ENCODE data around the gene CERS6. TPM values are rescaled to one million over a fixed set of nuclear protein-coding genes. Genes with fewer than 3 reads are reported as not detected.
"Not testable (repeated sequence)": the region's sequence is repeated elsewhere in the genome, so short reads cannot be mapped to it uniquely, and the experiment has no call there.

Gene CERS6
- total RNA-seq, 1 donor from 2014 or later = 27.1 TPM

DNA sequence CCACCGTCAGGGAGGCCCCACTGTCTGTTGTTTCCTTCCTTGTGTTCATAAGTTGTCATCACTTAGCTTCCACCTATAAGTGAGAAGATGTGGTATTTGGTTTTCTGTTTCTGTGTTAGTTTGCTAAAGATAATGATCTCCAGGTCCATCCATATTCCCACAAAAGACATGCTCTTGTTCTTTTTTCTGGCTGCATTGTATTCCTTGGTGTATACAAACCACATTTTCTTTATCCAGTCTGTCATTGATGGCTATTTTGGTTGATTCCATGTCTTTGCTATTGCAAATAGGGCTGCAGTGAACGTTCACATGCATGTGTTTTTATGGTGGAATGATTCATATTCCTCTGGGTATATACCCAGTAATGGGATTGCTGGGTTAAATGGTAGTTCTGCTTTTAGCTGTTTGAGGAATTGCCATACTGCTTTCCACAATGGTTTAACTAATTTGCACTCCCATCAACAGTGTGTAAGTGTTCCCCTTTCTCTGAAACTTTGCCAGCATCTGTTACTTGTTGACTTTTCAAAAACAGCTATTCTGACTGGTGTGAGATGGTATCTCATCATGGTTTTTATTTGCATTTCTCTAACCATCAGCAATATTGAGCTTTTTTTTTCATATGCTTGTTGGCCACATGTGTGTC lies 189.7 kb downstream of the CERS6 start:
- Mint-ChIP-seq H3K4me1 (ENCODE audit: low read depth) (peaks cover 8% of the 10 kb centered on the region), H3K4me3 (no peak overlapping the region)
- DNase-seq (ENCODE audit: low spot score) = no peak

DNA sequence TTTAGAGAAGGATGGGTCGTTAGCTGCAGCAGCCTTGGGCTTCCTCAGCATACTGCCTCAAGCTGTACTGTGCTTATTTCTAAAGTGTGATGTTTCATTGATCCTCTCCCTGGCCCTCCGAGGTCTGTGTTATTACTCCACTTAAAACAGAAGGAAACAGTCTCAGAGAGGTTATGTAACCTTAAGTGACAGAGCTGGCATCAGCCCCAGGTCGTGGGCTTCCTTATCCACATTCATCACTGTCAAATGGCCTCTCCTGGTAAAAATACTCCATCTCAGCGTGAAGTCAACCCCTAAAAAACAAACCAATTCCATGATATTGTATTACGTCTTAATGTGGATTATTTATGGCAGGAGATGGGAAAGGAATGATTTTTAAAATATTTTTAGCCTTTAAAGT lies 193.0 kb downstream of the CERS6 start:
- H3K4me3 Mint-ChIP-seq = no peak overlapping the region
- no peak for DNase-seq (ENCODE audit: low spot score)
- H3K4me1 Mint-ChIP-seq (ENCODE audit: low read depth) = peaks cover 5% of the 10 kb centered on the region
- H3K27me3 Mint-ChIP-seq (ENCODE audit: insufficient read depth) = no peaks in the 10 kb centered on the region
- H3K27ac Mint-ChIP-seq = no peak overlapping the region
- intact Hi-C loops (cut with micrococcal nuclease) = no loop called here
- no peaks in the 10 kb centered on the region for H3K36me3 Mint-ChIP-seq (ENCODE audit: low read depth)
- H3K9me3 Mint-ChIP-seq = no peaks in the 10 kb centered on the region

More for the DNA sequence above, 189.7 kb downstream of the CERS6 start:
- no peaks in the 10 kb centered on the region for H3K27me3 Mint-ChIP-seq (ENCODE audit: insufficient read depth)
- H3K27ac Mint-ChIP-seq = no peak overlapping the region
- intact Hi-C loops (cut with micrococcal nuclease) = no loop called here
- peaks cover 2% of the 10 kb centered on the region for H3K36me3 Mint-ChIP-seq (ENCODE audit: low read depth)
- no peaks in the 10 kb centered on the region for H3K9me3 Mint-ChIP-seq

DNA sequence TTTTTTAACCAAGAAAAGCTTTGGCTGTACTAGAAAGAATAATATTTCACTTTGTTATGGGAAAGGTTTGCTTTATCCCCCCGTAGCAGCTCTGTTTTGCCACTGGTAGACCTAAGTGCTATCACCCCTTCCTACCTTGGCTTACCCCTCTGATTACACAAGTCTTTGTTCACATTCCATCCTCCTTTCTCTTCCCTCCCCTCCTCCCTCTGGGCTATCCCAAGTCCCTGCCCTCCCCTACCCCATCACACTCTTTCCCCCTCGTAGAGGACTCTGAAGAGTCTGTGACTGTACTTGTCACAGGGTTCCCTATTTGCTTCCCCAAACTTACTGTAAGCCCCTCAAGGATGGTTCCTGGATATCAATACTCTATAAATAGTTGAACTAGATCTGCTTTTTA lies 193.5 kb downstream of the CERS6 start:
- no peak for DNase-seq (ENCODE audit: low spot score)
- intact Hi-C loops (cut with micrococcal nuclease) = no loop called here
- no peaks in the 10 kb centered on the region for H3K9me3 Mint-ChIP-seq
- no peak overlapping the region for H3K27ac Mint-ChIP-seq
- H3K27me3 Mint-ChIP-seq (ENCODE audit: insufficient read depth) = no peaks in the 10 kb centered on the region
- peaks cover under 1% of the 10 kb centered on the region for H3K4me1 Mint-ChIP-seq (ENCODE audit: low read depth)
- H3K36me3 Mint-ChIP-seq (ENCODE audit: low read depth) = peaks cover under 1% of the 10 kb centered on the region
- H3K4me3 Mint-ChIP-seq = no peak overlapping the region

DNA sequence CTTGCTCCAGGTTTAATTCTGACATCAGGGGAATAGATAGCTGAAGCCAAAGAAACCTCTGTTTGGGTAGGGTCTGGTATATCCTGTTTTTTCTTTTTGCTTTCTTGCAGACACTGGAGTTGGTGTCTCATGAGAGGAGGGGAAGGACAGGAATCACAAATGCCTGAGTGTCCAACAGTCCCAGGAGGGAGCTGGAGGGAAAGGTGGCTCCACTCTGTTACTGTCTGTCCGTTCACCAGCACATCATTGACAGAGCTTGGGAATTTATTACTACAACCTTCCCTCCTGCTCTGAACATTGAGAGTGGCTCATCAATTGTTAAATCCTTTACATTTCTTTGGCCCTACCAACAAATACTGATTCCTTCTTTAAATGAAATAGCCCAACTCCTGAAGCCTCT lies 194.1 kb downstream of the CERS6 start:
- H3K27ac Mint-ChIP-seq = no peak overlapping the region
- no peak for DNase-seq (ENCODE audit: low spot score)
- no peaks in the 10 kb centered on the region for H3K4me1 Mint-ChIP-seq (ENCODE audit: low read depth)
- no peak overlapping the region for H3K4me3 Mint-ChIP-seq
- no peaks in the 10 kb centered on the region for H3K9me3 Mint-ChIP-seq
- H3K27me3 Mint-ChIP-seq (ENCODE audit: insufficient read depth) = no peaks in the 10 kb centered on the region
- intact Hi-C loops (cut with micrococcal nuclease) = no loop called here
- H3K36me3 Mint-ChIP-seq (ENCODE audit: low read depth) = peaks cover 2% of the 10 kb centered on the region

DNA sequence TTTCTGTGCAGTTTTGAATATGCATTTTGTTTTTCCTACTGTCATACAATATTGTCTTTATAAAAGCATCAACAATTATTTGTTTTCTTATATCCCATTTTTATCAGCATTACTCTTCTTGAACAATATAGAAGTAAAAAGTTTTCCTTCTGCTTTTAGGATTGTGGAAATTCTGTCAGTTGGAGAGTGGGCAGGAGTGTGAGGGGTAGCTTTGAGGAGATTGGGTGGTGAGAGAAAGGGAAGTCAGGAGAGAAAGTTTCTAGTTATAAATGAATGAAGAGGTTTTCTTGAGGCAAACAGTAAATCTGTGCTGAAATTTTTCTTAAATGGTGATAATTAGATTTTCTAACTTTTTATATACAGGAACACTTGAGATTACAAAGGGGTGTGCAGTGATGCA lies 194.7 kb downstream of the CERS6 start:
- Mint-ChIP-seq H3K27ac (no peak overlapping the region), H3K9me3 (no peaks in the 10 kb centered on the region), H3K4me1 (ENCODE audit: low read depth) (no peaks in the 10 kb centered on the region), H3K4me3 (no peak overlapping the region), H3K36me3 (ENCODE audit: low read depth) (peaks cover 2% of the 10 kb centered on the region), H3K27me3 (ENCODE audit: insufficient read depth) (no peaks in the 10 kb centered on the region)
- no peak for DNase-seq (ENCODE audit: low spot score)
- intact Hi-C loops (cut with micrococcal nuclease) = no loop called here

DNA sequence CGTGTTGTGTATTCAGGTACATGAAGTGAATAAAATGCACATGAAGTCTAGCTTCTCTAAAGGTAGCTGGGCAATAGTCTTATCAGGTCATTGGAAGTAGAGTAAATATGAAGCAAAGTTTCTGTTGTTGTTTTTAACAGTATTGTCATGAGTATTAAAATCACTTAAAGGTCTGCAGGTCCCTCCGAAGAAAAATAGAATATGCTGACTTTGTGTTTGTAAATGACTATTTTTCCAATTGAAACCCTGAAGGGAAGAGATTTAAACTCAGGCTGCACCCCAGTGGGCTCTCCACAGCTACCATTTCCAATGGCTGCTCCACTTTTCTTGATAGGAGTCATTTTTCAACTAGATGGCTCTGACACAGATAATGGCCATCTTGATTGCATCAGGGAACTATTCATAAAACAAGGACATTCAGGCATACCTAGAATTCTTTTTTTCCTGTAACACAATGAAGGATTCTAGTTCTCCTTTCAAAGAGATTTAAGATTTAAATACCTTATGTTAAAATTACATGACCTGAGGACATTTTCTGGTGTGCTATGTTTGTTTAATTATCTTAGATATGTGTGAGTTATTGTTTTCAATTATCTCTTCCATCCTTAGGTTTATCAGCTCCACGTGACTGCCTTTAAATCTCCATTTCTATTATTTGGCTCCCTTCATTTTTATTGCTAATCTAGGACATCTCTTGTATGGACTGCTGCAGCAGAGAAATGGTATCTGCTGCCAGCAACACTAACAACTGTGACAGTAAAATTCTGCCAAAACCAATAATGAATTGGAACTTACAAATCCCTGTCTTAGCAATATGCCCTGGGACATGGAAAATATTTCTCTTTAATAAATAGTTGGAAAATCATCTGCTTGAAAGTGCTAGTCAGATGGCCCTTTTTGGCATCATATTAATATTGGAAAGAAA lies 197.2 kb downstream of the CERS6 start:
- no peaks in the 10 kb centered on the region for H3K27me3 Mint-ChIP-seq (ENCODE audit: insufficient read depth)
- no peak for DNase-seq (ENCODE audit: low spot score)
- intact Hi-C loops (cut with micrococcal nuclease) = no loop called here
- H3K4me3 Mint-ChIP-seq = no peak overlapping the region
- H3K9me3 Mint-ChIP-seq = no peaks in the 10 kb centered on the region
- H3K27ac Mint-ChIP-seq = no peak overlapping the region
- no peaks in the 10 kb centered on the region for H3K4me1 Mint-ChIP-seq (ENCODE audit: low read depth)
- H3K36me3 Mint-ChIP-seq (ENCODE audit: low read depth) = peaks cover 2% of the 10 kb centered on the region

DNA sequence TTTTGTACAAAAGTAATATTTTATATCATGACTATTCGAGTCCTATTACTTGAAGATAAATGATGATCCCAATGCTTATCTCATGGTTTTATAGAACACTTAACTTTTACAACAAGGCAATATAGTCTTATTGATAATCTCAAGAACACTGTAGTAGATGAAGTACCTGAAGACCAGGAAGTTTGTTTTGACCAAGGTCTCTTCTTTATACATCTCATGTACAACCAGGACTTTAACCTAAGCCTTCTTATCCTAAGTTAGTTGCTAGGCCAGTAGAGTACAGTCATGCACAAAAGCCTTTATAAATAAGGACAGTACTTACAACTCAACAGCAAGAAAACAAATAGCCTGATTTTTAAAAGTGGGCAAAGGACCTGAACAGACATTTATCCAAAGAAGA lies 198.6 kb downstream of the CERS6 start:
- H3K27ac Mint-ChIP-seq = no peak overlapping the region
- no peak overlapping the region for H3K4me3 Mint-ChIP-seq
- peaks cover 2% of the 10 kb centered on the region for H3K36me3 Mint-ChIP-seq (ENCODE audit: low read depth)
- no peaks in the 10 kb centered on the region for H3K27me3 Mint-ChIP-seq (ENCODE audit: insufficient read depth)
- H3K4me1 Mint-ChIP-seq (ENCODE audit: low read depth) = no peaks in the 10 kb centered on the region
- H3K9me3 Mint-ChIP-seq = no peaks in the 10 kb centered on the region
- intact Hi-C loops (cut with micrococcal nuclease) = no loop called here
- no peak for DNase-seq (ENCODE audit: low spot score)

DNA sequence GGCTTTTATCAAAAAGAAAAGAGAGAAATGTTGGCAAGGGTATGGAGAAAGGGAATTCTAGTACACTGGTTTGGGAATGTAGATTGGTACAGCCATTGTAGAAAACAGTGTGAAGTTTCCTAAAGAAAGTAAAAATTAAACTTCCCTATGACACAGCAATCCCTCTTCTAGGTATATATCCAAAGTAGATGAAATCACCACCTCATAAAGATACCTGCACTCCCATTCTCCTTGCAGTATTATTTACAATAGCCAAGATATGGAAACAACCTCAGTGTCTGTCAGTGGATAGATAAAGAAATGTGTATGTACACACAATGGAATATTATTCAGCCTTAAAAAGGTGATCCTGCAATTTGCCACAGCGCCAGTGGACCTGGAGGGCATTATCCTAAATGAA lies 199.1 kb downstream of the CERS6 start:
- Mint-ChIP-seq H3K9me3 (no peaks in the 10 kb centered on the region), H3K27me3 (ENCODE audit: insufficient read depth) (no peaks in the 10 kb centered on the region), H3K36me3 (ENCODE audit: low read depth) (peaks cover 2% of the 10 kb centered on the region), H3K27ac (no peak overlapping the region), H3K4me3 (no peak overlapping the region), H3K4me1 (ENCODE audit: low read depth) (no peaks in the 10 kb centered on the region)
- intact Hi-C loops (cut with micrococcal nuclease) = no loop called here
- no peak for DNase-seq (ENCODE audit: low spot score)

DNA sequence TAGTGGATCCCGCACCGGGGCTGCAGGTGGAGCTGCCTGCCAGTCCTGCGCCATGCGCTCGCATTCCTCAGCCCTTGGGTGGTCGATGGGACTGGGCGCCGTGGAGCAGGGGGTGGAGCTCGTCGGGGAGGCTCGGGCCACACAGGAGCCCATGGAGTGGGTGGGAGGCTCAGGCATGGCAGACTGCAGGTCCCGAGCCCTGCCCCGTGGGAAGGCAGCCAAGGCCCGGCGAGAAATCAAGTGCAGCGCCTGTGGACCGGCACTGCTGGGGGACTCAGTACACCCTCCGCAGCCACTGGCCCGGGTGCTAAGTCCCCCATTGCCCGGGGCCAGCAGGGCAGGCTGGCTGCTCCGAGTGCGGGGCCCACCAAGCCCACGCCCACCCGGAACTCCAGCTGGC lies 201.3 kb downstream of the CERS6 start:
- DNase-seq (ENCODE audit: low spot score); H3K4me3 Mint-ChIP-seq; H3K36me3 Mint-ChIP-seq (ENCODE audit: low read depth); H3K27me3 Mint-ChIP-seq (ENCODE audit: insufficient read depth); H3K27ac Mint-ChIP-seq; H3K9me3 Mint-ChIP-seq; H3K4me1 Mint-ChIP-seq (ENCODE audit: low read depth); intact Hi-C loops (cut with micrococcal nuclease): not testable (repeated sequence)

DNA sequence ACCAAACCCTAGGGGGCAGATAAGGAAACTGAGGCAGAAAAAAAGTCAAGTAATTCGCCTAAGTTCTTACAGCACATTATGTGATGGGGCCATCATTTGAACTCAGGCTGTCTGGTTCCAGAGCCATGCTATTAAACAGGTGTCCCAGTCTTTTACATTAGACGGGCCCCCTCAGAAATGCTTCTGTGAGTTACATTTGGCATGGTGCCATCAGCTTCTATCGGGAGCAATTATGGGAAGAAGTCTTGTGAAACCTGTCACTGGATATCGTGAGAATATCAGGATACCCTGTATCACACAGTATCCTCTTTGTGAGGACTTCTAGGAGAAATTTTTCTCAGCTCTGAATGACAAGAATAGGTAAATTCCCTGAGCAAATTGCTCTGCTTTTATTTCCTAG lies 202.6 kb downstream of the CERS6 start:
- Mint-ChIP-seq H3K4me3 (no peak overlapping the region), H3K36me3 (ENCODE audit: low read depth) (peaks cover 2% of the 10 kb centered on the region), H3K27me3 (ENCODE audit: insufficient read depth) (no peaks in the 10 kb centered on the region), H3K27ac (no peak overlapping the region), H3K4me1 (ENCODE audit: low read depth) (no peaks in the 10 kb centered on the region), H3K9me3 (no peaks in the 10 kb centered on the region)
- intact Hi-C loops (cut with micrococcal nuclease) = no loop called here
- no peak for DNase-seq (ENCODE audit: low spot score)

DNA sequence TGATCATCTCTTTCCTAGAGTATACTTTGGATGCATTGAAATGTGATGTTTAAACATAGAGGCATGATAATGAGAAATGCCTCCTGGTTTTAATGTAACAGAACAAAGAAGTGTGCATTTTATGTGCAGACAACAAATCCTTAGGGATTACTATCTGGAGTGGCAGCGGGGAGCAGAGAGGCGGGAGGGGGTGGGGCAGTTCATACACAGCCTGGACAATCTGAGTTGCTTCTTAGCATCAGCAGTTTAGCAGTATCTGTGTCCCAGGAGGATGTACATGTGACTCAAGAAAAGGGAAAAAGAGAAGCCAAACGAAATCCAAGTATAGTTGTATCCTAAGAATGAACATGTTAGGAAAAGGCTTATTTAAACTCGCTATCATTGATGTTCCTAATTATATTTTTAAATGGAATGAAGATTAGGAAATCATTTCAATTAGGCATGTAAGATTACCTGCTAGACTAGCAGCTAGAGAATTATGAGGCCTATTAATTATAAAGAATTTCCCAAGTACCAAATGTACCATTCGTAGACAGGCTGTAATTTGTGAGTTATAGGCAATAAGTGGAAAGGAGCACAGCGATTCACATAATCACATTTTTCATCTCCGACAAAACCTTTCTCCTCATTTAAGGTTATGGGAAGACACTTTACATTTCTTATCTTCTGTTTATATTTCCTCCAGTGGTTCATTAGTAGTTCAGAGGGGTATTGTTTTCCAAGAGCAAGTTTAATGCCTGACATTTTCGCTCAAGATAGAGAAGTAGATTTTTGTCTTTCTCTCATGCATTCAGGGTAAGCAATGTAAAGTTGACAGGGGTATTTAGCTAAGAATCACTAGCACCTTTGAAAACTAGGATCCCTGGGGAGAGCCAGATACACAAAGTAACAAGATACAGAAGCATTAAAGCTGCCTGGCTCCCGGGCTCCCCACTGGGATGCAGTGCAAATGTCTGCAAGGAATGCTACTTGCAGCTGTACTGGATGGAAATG lies 205.1 kb downstream of the CERS6 start:
- Mint-ChIP-seq H3K27ac (no peak overlapping the region), H3K4me1 (ENCODE audit: low read depth) (peaks cover 7% of the 10 kb centered on the region), H3K36me3 (ENCODE audit: low read depth) (peaks cover under 1% of the 10 kb centered on the region), H3K4me3 (no peak overlapping the region), H3K27me3 (ENCODE audit: insufficient read depth) (no peaks in the 10 kb centered on the region), H3K9me3 (peaks cover under 1% of the 10 kb centered on the region)
- intact Hi-C loops (cut with micrococcal nuclease) = no loop called here
- DNase-seq (ENCODE audit: low spot score) = no peak

DNA sequence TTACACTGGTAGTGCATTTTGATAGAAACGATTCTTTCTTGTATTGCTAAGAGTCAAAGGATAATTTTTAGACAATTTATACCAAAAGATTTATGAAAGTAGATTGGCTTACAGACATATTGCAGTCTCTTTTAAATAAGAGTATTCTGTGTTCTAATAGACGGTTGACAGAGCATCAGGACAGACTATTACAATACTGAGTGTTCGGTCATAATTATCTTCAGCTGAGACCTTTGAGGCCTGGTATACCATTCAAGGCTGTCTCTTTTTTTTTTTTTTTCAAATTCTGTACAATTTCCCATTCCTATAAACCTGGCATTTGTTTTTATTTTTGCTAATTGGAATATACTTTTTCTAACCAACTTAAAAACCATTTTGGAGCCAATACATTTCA lies 205.8 kb downstream of the CERS6 start:
- H3K27ac Mint-ChIP-seq = no peak overlapping the region
- H3K36me3 Mint-ChIP-seq (ENCODE audit: low read depth) = peaks cover 3% of the 10 kb centered on the region
- H3K4me3 Mint-ChIP-seq = no peak overlapping the region
- peaks cover 3% of the 10 kb centered on the region for H3K9me3 Mint-ChIP-seq
- intact Hi-C loops (cut with micrococcal nuclease) = no loop called here
- H3K27me3 Mint-ChIP-seq (ENCODE audit: insufficient read depth) = no peaks in the 10 kb centered on the region
- H3K4me1 Mint-ChIP-seq (ENCODE audit: low read depth) = peaks cover 14% of the 10 kb centered on the region
- DNase-seq (ENCODE audit: low spot score) = no peak

Measured in activated T-helper 1 cell treated with anti-CD3 and anti-CD28 coated beads, Interleukin-12 subunit alpha, Interleukin-12 subunit beta, Interleukin-2, Interleukin-4 antibody, amounts not matched to agents 30 ng/mL and 10 ng/mL and 1 ng/mL, durations not matched to agents 14 hours and 24 hours and 36 hours (primary cell).